Activated T-helper 17 cell treated with anti-CD3 and anti-CD28 coated beads, Interleukin-2, amount 50 U/mL, for 72 hours (primary cell): ENCODE results near the gene PASK. TPM values are rescaled to one million over a fixed set of nuclear protein-coding genes. Genes with fewer than 3 reads are reported as not detected.

Experiments
- ATAC-seq: fragments of 150-1000 bp; cut with Tn5 transposase; replicated peaks from 2 replicates; pipeline ENCODE4 v1.10.0; 2021; ENCODE audit warnings: mild to moderate bottlenecking, moderate library complexity
- H3K27ac Mint-ChIP-seq: one replicate; pipeline ENCODE4 v1.8.0; 2022; ENCODE audit warnings: mixed read lengths
- H3K27me3 Mint-ChIP-seq: one replicate; pipeline ENCODE4 v1.8.0; 2022; ENCODE audit warnings: mixed read lengths
- H3K36me3 Mint-ChIP-seq: one replicate; pipeline ENCODE4 v1.8.0; 2022; ENCODE audit warnings: low read depth, mild to moderate bottlenecking, mixed read lengths
- H3K4me1 Mint-ChIP-seq: one replicate; pipeline ENCODE4 v1.8.0; 2022; ENCODE audit warnings: mixed read lengths
- H3K4me3 Mint-ChIP-seq: one replicate; pipeline ENCODE4 v1.8.0; 2022; ENCODE audit warnings: mild to moderate bottlenecking, mixed read lengths
- H3K9me3 Mint-ChIP-seq: one replicate; pipeline ENCODE4 v1.8.0; 2022; ENCODE audit warnings: mixed read lengths
- total RNA-seq, 2 donors: library from RNA; stranded (reverse); gene quantifications; one replicate each; pipeline ENCODE4 v1.2.3, GENCODE V29; 2022

Gene PASK
- total RNA-seq, 2 donors from 2014 or later = 71.0 to 73.6 TPM

- no peaks in the 10 kb centered on the region for H3K4me1 Mint-ChIP-seq
- H3K27ac Mint-ChIP-seq = no peak overlapping the region
- ATAC-seq = no peak
- no peaks in the 10 kb centered on the region for H3K27me3 Mint-ChIP-seq
- no peak overlapping the region for H3K4me3 Mint-ChIP-seq
- H3K36me3 Mint-ChIP-seq = peaks cover 12% of the 10 kb centered on the region
- H3K9me3 Mint-ChIP-seq = no peaks in the 10 kb centered on the region
Observed at GRCh38 chr2:241187101-241187917, 38.0 kb upstream of the PASK start.

DNA sequence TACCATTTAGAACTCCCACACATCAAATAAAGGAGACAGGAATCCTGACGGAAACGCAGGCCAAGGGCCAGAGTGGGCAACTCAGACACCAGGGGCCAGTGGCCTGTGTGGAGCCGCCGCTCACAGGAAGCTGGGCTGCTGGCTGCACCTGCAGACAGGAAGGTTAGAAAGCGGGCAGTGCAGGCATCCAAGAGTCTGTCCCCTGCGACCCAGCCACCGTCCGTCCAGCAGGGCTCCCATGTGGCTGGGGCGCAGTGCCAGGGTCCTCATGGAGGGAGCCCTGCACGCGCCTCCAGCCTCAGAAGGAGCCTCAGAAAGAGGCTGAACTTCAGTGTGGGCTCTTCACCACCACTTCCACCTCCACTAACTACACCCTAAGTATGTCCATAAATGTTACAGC is 36.7 kb upstream of the PASK start:
- no peak overlapping the region for H3K4me3 Mint-ChIP-seq
- no peaks in the 10 kb centered on the region for H3K27me3 Mint-ChIP-seq
- H3K9me3 Mint-ChIP-seq = no peaks in the 10 kb centered on the region
- H3K27ac Mint-ChIP-seq = no peak overlapping the region
- peaks cover 24% of the 10 kb centered on the region for H3K36me3 Mint-ChIP-seq
- ATAC-seq = no peak
- H3K4me1 Mint-ChIP-seq = no peaks in the 10 kb centered on the region

GRCh38 chr2:241184901-241185300 is 35.6 kb upstream of the PASK start:
- H3K27ac Mint-ChIP-seq = no peak overlapping the region
- H3K27me3 Mint-ChIP-seq = no peaks in the 10 kb centered on the region
- no peak for ATAC-seq

GRCh38 chr2:241183221-241183620 is 33.9 kb upstream of the PASK start:
- no peaks in the 10 kb centered on the region for H3K9me3 Mint-ChIP-seq
- peaks cover 14% of the 10 kb centered on the region for H3K4me1 Mint-ChIP-seq
- peaks cover 49% of the 10 kb centered on the region for H3K36me3 Mint-ChIP-seq
- ATAC-seq = no peak
- no peak overlapping the region for H3K27ac Mint-ChIP-seq
- no peak overlapping the region for H3K4me3 Mint-ChIP-seq
- H3K27me3 Mint-ChIP-seq = no peaks in the 10 kb centered on the region

More at GRCh38 chr2:241184901-241185300, 35.6 kb upstream of the PASK start:
- Mint-ChIP-seq H3K9me3 (no peaks in the 10 kb centered on the region), H3K4me1 (peaks cover 3% of the 10 kb centered on the region), H3K4me3 (no peak overlapping the region), H3K36me3 (peaks cover 32% of the 10 kb centered on the region)

GRCh38 chr2:241182531-241183133 is 33.4 kb upstream of the PASK start:
- Mint-ChIP-seq H3K9me3 (no peaks in the 10 kb centered on the region), H3K4me1 (peaks cover 14% of the 10 kb centered on the region), H3K27me3 (no peaks in the 10 kb centered on the region), H3K4me3 (no peak overlapping the region), H3K36me3 (peaks cover 53% of the 10 kb centered on the region), H3K27ac (no peak overlapping the region)
- no peak for ATAC-seq

DNA sequence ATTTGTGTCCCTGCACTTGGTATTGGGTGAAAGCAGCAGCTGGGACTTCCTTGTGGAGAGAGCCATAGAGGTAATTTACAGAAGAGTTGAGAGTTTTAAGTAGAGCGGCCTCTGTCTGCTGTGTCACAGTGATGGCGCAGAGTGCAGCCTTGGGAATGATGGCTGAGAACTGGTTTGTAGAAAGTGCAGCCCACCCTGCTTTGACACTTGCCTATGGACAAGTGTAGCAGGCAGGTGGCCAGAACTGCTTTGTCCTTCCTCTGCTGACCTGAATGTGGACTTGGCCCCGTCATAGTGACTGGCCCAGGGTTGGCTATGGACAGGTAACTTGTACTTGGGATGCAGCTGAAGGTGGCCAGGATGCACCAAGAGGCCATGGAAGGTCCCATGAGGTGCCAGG is 32.9 kb upstream of the PASK start:
- Mint-ChIP-seq H3K27ac (no peak overlapping the region), H3K36me3 (peaks cover 57% of the 10 kb centered on the region), H3K27me3 (no peaks in the 10 kb centered on the region)

GRCh38 chr2:241180495-241180894 is 31.2 kb upstream of the PASK start:
- peak overlapping the region; percentile 65 for H3K27ac Mint-ChIP-seq
- H3K9me3 Mint-ChIP-seq = no peaks in the 10 kb centered on the region
- peaks cover 14% of the 10 kb centered on the region for H3K4me1 Mint-ChIP-seq
- H3K4me3 Mint-ChIP-seq = peak overlapping the region; percentile 25
- peaks cover 72% of the 10 kb centered on the region for H3K36me3 Mint-ChIP-seq
- no peaks in the 10 kb centered on the region for H3K27me3 Mint-ChIP-seq
- ATAC-seq = no peak

More for the DNA sequence above, 32.9 kb upstream of the PASK start:
- Mint-ChIP-seq H3K9me3 (no peaks in the 10 kb centered on the region), H3K4me1 (peaks cover 14% of the 10 kb centered on the region), H3K4me3 (no peak overlapping the region)
- ATAC-seq = no peak

GRCh38 chr2:241179899-241180298 is 30.6 kb upstream of the PASK start:
- peak overlapping the region; percentile 65 for H3K27ac Mint-ChIP-seq
- peaks cover 78% of the 10 kb centered on the region for H3K36me3 Mint-ChIP-seq
- H3K4me3 Mint-ChIP-seq = peak overlapping the region; percentile 25
- no peaks in the 10 kb centered on the region for H3K27me3 Mint-ChIP-seq
- no peaks in the 10 kb centered on the region for H3K9me3 Mint-ChIP-seq
- H3K4me1 Mint-ChIP-seq = peaks cover 14% of the 10 kb centered on the region
- peak; percentile 95 for ATAC-seq

- Mint-ChIP-seq H3K27me3 (no peaks in the 10 kb centered on the region), H3K27ac (peak overlapping the region; percentile 65), H3K4me1 (peaks cover 15% of the 10 kb centered on the region), H3K4me3 (peak overlapping the region; percentile 25), H3K9me3 (no peaks in the 10 kb centered on the region), H3K36me3 (peaks cover 88% of the 10 kb centered on the region)
- no peak for ATAC-seq
Observed at GRCh38 chr2:241178961-241179360, 29.7 kb upstream of the PASK start.

DNA sequence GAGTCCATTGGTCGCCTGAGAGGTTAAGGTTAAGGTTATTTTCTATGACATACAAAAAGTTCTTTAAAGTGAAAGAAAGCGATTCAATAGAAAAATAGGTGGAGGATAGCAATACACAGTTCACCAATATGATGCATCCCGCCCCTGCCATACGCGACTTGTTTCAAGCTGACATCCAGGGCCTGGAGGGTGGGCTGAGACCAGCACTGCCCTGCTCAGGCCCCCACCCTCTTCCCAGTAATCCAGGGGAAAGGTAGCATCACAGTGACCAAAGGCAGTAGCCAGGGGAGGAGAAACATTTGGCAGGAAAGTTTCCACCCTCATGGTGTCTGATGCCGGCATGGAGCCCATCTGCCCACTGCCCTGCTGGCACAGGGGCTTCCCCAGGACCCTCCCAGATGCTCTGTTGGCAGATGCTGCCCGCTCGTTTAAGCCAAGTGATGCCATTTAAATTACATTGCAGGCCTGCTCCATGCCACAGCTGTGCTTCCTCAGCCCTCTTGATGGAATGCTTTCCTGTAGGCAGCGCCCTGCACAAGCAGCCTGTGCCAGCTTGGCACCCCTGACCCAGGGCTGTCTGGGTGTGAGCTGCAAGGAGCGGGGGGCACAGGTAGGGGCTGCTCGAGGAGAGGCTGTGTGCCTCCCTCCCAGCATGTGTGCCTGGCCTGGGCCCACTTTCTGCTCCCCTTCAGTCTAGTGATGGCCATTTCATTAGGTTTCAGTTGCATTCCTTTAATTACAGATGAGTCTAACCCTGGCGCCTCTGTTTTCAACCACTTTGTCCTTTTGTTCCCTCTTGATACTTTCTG is 28.5 kb upstream of the PASK start:
- H3K9me3 Mint-ChIP-seq = no peaks in the 10 kb centered on the region
- peaks cover 92% of the 10 kb centered on the region for H3K36me3 Mint-ChIP-seq
- no peak overlapping the region for H3K27ac Mint-ChIP-seq
- no peaks in the 10 kb centered on the region for H3K27me3 Mint-ChIP-seq
- no peak for ATAC-seq
- no peak overlapping the region for H3K4me3 Mint-ChIP-seq
- H3K4me1 Mint-ChIP-seq = peaks cover 21% of the 10 kb centered on the region

GRCh38 chr2:241173557-241173956 is 24.3 kb upstream of the PASK start:
- Mint-ChIP-seq H3K27me3 (no peaks in the 10 kb centered on the region), H3K4me3 (no peak overlapping the region), H3K36me3 (peaks cover 96% of the 10 kb centered on the region), H3K9me3 (no peaks in the 10 kb centered on the region), H3K4me1 (peaks cover 7% of the 10 kb centered on the region), H3K27ac (no peak overlapping the region)
- no peak for ATAC-seq

DNA sequence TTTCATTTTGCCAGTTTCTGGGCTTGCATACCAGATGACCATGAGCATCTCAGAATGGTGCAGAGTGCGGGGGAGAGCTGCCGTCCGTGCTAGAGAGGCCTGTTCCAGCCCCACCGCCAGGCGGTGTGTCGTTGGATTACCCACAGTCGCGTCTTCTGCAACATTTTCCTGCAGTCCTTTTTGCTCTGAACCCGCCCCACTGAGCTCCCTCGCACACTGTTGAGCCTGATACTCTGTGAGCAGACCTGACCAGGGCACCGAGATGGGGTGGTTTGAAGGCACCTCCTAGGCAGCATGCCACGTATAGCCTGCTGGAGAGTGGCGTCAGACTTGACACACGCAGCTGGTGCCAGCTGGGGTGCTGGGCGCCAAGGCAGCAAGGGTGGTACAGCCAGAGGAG is 19.1 kb upstream of the PASK start:
- H3K36me3 Mint-ChIP-seq = peaks cover 99% of the 10 kb centered on the region
- no peaks in the 10 kb centered on the region for H3K4me1 Mint-ChIP-seq
- ATAC-seq = no peak
- no peaks in the 10 kb centered on the region for H3K9me3 Mint-ChIP-seq
- no peak overlapping the region for H3K4me3 Mint-ChIP-seq
- H3K27ac Mint-ChIP-seq = no peak overlapping the region
- H3K27me3 Mint-ChIP-seq = no peaks in the 10 kb centered on the region

DNA sequence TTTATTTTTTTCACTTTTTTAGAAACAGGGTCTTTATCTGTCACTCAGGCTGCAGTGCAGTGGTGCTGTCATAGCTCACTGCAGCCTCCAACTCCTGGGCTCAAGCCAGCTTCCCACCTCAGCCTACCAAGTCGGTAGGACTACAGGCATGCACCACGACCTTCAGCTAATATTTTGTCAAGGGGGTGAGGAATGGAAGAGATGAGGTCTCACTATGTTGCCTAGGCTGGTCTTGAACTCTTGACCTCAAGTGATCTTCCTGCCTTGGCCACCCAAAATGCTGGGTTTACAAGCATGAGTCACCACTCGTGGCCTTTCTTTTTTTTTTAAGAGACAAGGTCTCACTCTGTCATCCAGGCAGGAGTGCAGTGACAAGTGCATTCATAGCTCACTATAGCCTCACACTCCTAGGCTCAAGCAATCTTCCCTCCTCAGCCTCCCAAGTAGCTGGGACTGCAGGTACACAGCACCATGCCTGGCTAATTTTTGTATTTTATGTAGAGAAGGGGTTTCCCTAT is 14.4 kb upstream of the PASK start:
- no peaks in the 10 kb centered on the region for H3K4me1 Mint-ChIP-seq
- no peak overlapping the region for H3K4me3 Mint-ChIP-seq
- no peaks in the 10 kb centered on the region for H3K9me3 Mint-ChIP-seq
- H3K27me3 Mint-ChIP-seq = no peaks in the 10 kb centered on the region
- peak; percentile 43 for ATAC-seq
- H3K27ac Mint-ChIP-seq = no peak overlapping the region
- peaks cover 95% of the 10 kb centered on the region for H3K36me3 Mint-ChIP-seq

DNA sequence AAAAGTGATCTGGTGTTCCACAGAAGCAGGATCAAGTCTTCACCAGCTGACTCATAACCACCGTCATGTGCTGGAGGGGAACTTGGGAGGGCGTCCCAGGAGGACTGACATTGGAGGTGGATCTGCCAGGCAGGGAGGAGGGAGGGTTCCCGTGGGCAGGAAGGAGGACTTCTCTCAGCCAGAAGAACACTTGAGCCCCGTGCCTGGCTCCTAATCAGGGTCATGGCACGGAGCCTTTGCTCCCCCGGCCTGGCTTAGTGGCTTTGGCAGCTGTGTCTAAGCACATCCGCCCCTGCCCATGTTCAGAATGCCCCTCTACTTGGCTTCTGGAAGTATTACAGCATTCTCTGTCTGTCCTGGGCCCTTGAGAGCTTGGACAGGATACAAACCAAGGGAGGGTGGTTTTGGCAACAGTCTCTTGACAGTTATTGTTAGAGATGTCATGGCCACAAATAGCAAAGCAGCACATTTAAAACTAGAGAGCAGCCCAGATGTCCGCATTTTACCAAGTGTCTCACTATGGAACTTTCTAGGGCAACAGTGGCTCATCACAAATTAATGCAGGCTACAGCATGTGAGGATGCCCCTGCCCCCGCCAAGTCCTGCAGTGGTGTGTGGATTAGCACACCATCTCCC is 12.5 kb upstream of the PASK start:
- no peak for ATAC-seq
- Mint-ChIP-seq H3K9me3 (no peaks in the 10 kb centered on the region), H3K4me1 (peaks cover 4% of the 10 kb centered on the region), H3K4me3 (no peak overlapping the region), H3K36me3 (peaks cover 95% of the 10 kb centered on the region), H3K27me3 (no peaks in the 10 kb centered on the region), H3K27ac (peak overlapping the region; percentile 65)
